Stimulated activated CD8-positive, alpha-beta memory T cell treated with anti-CD3 and anti-CD28 coated beads, Interleukin-15, amount 100 ng/mL, for 48 hours (primary cell): ENCODE results near the gene SLC18A3.

ENCODE experiments used
- DNase-seq, 2 donors: peaks; one replicate each; pipeline ENCODE4 v3.0.0-alpha.2; 2020; ENCODE audit warnings: low read depth in 2 of 2

Gene SLC18A3

GRCh38 chr10:49627644-49628247 is 17.6 kb downstream of the SLC18A3 start:
- no peak for DNase-seq

GRCh38 chr10:49628599-49628998 is 18.5 kb downstream of the SLC18A3 start:
- DNase-seq = no peak

GRCh38 chr10:49629431-49629881 is 19.3 kb downstream of the SLC18A3 start:
- DNase-seq = no peak

GRCh38 chr10:49631975-49632374 is 21.9 kb downstream of the SLC18A3 start:
- no peak for DNase-seq

- no peak for DNase-seq
Measured at GRCh38 chr10:49632406-49633317, 22.6 kb downstream of the SLC18A3 start.

GRCh38 chr10:49633327-49634068 is 23.4 kb downstream of the SLC18A3 start:
- DNase-seq = no peak

- DNase-seq = no peak
Measured at GRCh38 chr10:49634069-49634660, 24.1 kb downstream of the SLC18A3 start.

GRCh38 chr10:49642311-49642710 is 32.2 kb downstream of the SLC18A3 start:
- DNase-seq = no peak

GRCh38 chr10:49643241-49644034 is 33.3 kb downstream of the SLC18A3 start:
- no peak for DNase-seq

- DNase-seq = no peak
Measured at GRCh38 chr10:49644035-49644646, 34.0 kb downstream of the SLC18A3 start.

- no peak for DNase-seq
Measured at GRCh38 chr10:49645417-49645816, 35.3 kb downstream of the SLC18A3 start.

GRCh38 chr10:49645871-49646870 is 36.1 kb downstream of the SLC18A3 start:
- no peak for DNase-seq

- no peak for DNase-seq
Measured at GRCh38 chr10:49647554-49647953, 37.4 kb downstream of the SLC18A3 start.

- no peak for DNase-seq
Measured at GRCh38 chr10:49647985-49648795, 38.1 kb downstream of the SLC18A3 start.

- DNase-seq = peak; percentile 12 to 20
Measured at GRCh38 chr10:49649294-49649693, 39.2 kb downstream of the SLC18A3 start.

GRCh38 chr10:49649936-49650723 is 40.0 kb downstream of the SLC18A3 start:
- DNase-seq = no peak

- DNase-seq = no peak
Measured at GRCh38 chr10:49650724-49651034, 40.6 kb downstream of the SLC18A3 start.
